Measurements from ENCODE around the gene NELL1.

- TF ChIP-seq CTCF (IDR thresholded peaks at IDR 0.05; ENCODE audit: borderline replicate concordance, extremely low read depth, low read length, poor library complexity, severe bottlenecking) (no peak), EZH2 (IDR thresholded peaks at IDR 0.05; ENCODE audit: borderline replicate concordance, low read depth, low read length, severe bottlenecking) (no peak)
Measured at GRCh38 chr11:20861322-20861721, 191.9 kb downstream of the NELL1 start.
